GM21390 (cell line): ENCODE data around the gene PLA2G4A.

ENCODE experiments used
- ATAC-seq: cut with Tn5 transposase; IDR thresholded peaks from one replicate; pipeline ENCODE4 v1.9.1; 2021; ENCODE audit not compliant: unreplicated experiment

The PLA2G4A gene

GRCh38 chr1:186871784-186872183, 43.0 kb downstream of the PLA2G4A start:
- ATAC-seq, result no peak

- no peak for ATAC-seq
Measured at GRCh38 chr1:186872291-186872690, 43.5 kb downstream of the PLA2G4A start.

- ATAC-seq, result no peak
Measured at GRCh38 chr1:186873687-186874086, 44.9 kb downstream of the PLA2G4A start.

GRCh38 chr1:186875896-186876835, 47.4 kb downstream of the PLA2G4A start:
- no peak for ATAC-seq

GRCh38 chr1:186878356-186878755, 49.6 kb downstream of the PLA2G4A start:
- no peak for ATAC-seq

GRCh38 chr1:186880982-186881381, 52.2 kb downstream of the PLA2G4A start:
- no peak for ATAC-seq

- ATAC-seq, result no peak
Measured at GRCh38 chr1:186882372-186883134, 53.8 kb downstream of the PLA2G4A start.

- no peak for ATAC-seq
Measured at GRCh38 chr1:186884251-186884650, 55.5 kb downstream of the PLA2G4A start.

GRCh38 chr1:186887203-186887602, 58.5 kb downstream of the PLA2G4A start:
- ATAC-seq, result no peak

- no peak for ATAC-seq
Measured at GRCh38 chr1:186888367-186888766, 59.6 kb downstream of the PLA2G4A start.

- ATAC-seq, result no peak
Measured at GRCh38 chr1:186892936-186893335, 64.2 kb downstream of the PLA2G4A start.

- no peak for ATAC-seq
Measured at GRCh38 chr1:186894415-186894814, 65.7 kb downstream of the PLA2G4A start.

GRCh38 chr1:186896211-186896610, 67.5 kb downstream of the PLA2G4A start:
- ATAC-seq, result no peak

GRCh38 chr1:186897008-186897407, 68.3 kb downstream of the PLA2G4A start:
- no peak for ATAC-seq

GRCh38 chr1:186899577-186899976, 70.8 kb downstream of the PLA2G4A start:
- peak; percentile 97 for ATAC-seq

- no peak for ATAC-seq
Measured at GRCh38 chr1:186899977-186900376, 71.2 kb downstream of the PLA2G4A start.

- no peak for ATAC-seq
Measured at GRCh38 chr1:186900539-186901237, 71.9 kb downstream of the PLA2G4A start.

GRCh38 chr1:186901631-186902030, 72.9 kb downstream of the PLA2G4A start:
- no peak for ATAC-seq

GRCh38 chr1:186903374-186904136, 74.8 kb downstream of the PLA2G4A start:
- ATAC-seq, result no peak

GRCh38 chr1:186904361-186904760, 75.6 kb downstream of the PLA2G4A start:
- ATAC-seq, result no peak

- ATAC-seq, result no peak
Measured at GRCh38 chr1:186905561-186905960, 76.8 kb downstream of the PLA2G4A start.
